A549 treated with CORT108297 at 1 μM for 4 hours (cell line): Measurements from ENCODE around the gene GPR160. TPM values are rescaled to one million over a fixed set of nuclear protein-coding genes. Genes with fewer than 3 reads are reported as not detected.

Experiments
- total RNA-seq: library from RNA; stranded (reverse); fragments of 200-300 nt; extraction: Qiagen RNA extraction; gene quantifications from 5 replicates; pipeline ENCODE4 v1.2.3, GENCODE V29; 2022

GPR160 gene, protein sequence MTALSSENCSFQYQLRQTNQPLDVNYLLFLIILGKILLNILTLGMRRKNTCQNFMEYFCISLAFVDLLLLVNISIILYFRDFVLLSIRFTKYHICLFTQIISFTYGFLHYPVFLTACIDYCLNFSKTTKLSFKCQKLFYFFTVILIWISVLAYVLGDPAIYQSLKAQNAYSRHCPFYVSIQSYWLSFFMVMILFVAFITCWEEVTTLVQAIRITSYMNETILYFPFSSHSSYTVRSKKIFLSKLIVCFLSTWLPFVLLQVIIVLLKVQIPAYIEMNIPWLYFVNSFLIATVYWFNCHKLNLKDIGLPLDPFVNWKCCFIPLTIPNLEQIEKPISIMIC
- 1.3 to 2.1 TPM (median 1.7 TPM) in 5 replicates for total RNA-seq

DNA sequence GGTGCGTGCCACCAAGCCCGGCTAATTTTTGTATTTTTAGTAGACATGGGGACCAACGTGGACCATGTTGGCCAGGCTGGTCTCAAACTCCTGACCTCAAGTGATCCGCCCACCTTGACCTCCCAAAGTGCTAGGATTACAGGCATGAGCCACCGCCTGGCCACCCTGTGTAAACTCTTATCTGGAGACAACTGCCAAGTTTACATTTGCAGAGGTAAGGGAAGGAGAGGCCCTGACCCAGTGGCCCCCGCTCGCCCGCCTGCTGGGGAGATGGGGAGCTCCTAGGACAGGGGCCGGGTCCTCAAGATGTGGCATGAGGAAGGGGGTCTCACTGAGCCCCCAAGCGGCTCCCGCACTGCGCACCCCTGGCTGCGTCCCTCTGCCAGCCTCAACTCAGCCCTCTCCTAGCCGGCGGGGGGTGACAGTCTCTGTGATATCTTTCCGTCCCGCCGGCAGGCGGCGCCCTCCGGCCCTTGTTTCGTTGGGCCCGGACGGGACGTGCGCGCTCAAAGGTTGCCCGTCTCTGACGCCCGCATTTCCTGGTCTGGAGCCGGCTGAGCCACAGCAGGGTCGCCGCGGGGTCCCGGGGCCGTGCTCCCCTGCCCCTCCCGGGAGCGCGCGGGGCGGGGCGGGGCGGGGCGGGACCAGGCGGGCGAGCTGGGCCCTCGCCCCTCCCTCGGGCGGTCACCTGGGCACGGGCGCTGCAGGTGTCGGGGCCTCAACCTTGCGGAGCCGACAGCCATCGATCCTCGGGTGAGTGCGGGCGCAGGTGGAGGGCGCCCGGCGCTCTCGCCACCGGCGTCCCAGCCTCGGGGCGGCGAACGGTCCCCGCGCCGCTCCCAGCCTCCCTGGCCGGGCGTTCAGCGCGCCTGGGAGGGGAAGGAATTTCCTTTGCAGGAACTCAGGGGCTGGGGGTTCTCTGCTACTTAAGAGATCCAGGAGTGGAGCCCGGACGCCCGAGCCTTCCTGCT lies at the start of gene GPR160:
GPR160 (plus strand) TSS at position 533 of the 971 bp plus-strand sequence. CDS start 45,978 bp downstream, outside the sequence.

Other genes starting within 250 kb of the GPR160 start
- gene LRRIQ4, start 225.1 kb upstream of the GPR160 start, total RNA-seq: not detected in 5 replicates
- gene LRRC34, start 225.1 kb upstream of the GPR160 start, total RNA-seq: not detected in 5 replicates
- gene LRRC31, start 168.1 kb upstream of the GPR160 start, total RNA-seq: 0.02 TPM in 1 of 5 replicates, not detected in the others
- not detected in 5 replicates for gene SAMD7, start 126.4 kb upstream of the GPR160 start, total RNA-seq
- 70.2 to 148 TPM (median 86.7 TPM) in 5 replicates for gene SEC62, start 71.2 kb upstream of the GPR160 start, total RNA-seq
- 10.0 to 17.4 TPM (median 13.6 TPM) in 5 replicates for gene PHC3, start 143.7 kb downstream of the GPR160 start, total RNA-seq
- 14.7 to 20.6 TPM (median 18.7 TPM) in 5 replicates for gene PRKCI, start 184.4 kb downstream of the GPR160 start, total RNA-seq